HepG2 (cell line): ENCODE measurements around the gene CEP20. TPM values are rescaled to one million over a fixed set of nuclear protein-coding genes. Genes with fewer than 3 reads are reported as not detected.

ENCODE experiments used
- ATAC-seq: fragments of 200-7000 bp; cut with Tn5 transposase; 3 replicates; pipeline ENCODE4 v1.9.1; 2020; ENCODE audit warnings: mild to moderate bottlenecking, moderate library complexity
- BruUV-seq: library from RNA; stranded (reverse); fragments of 400-500 nt; replicated peaks from 2 replicates; lab custom pipeline; 2021; lab: Mats Ljungman, UMichigan
- CTCF ChIA-PET: fragments of 300-600 bp; formaldehyde crosslinking; extraction: SDS; loops from one replicate; lab custom pipeline; 2021; ENCODE audit warnings: low total read pairs, inconsistent platforms, low intra/inter-chr PET ratio; lab: Yijun Ruan, JAX
- POLR2A ChIA-PET: fragments of 350-600 bp; sonication (Branson Sonifier 250); formaldehyde crosslinking; loops from one replicate; lab custom pipeline; 2020; ENCODE audit warnings: antibody characterized with exemption, inconsistent platforms; lab: Yijun Ruan, JAX
- DNase-seq: peaks from one replicate; pipeline ENCODE4 v3.0.0-alpha.2; 2015; ENCODE audit warnings: low spot score
- FAIRE-seq: peaks from 3 replicates; lab custom pipeline; 2011; peaks lifted over from hg19 to GRCh38; lab: Jason Lieb, UNC
- H2AFZ ChIP-seq: one replicate; pipeline ENCODE4 v1.6.1; 2011; ENCODE audit warnings: low read length, inconsistent platforms
- H3K27ac ChIP-seq: fragments of 300-600 bp; 3 replicates; pipeline ENCODE4 v1.8.0; 2011; ENCODE audit warnings: mixed run types, mild to moderate bottlenecking, mixed read lengths, low read length, inconsistent platforms; ENCODE audit not compliant: insufficient read depth; ENCODE audit errors: extremely low read length
- H3K27me3 ChIP-seq, 2 experiments: fragments of 200-600 bp in 1 of 2; 2 replicates in 1 of 2; 3 replicates in 1 of 2; pipeline versions ENCODE4 v1.6.0 to v1.8.0; 2011; ENCODE audit warnings: low read length in 2 of 2, mild to moderate bottlenecking in 2 of 2, moderate library complexity in 2 of 2, inconsistent platforms in 1 of 2; ENCODE audit not compliant: insufficient read depth in 2 of 2, control insufficient read depth in 1 of 2
- H3K36me3 ChIP-seq, 2 experiments: fragments of 200-600 bp in 1 of 2; replicated peaks in 1 of 2; 2 replicates in 1 of 2; 3 replicates in 1 of 2; pipeline versions ENCODE4 v1.5.1 to v1.8.0; 2011; ENCODE audit warnings: low read length in 2 of 2, inconsistent platforms in 1 of 2; ENCODE audit not compliant: insufficient read depth in 2 of 2, control insufficient read depth in 1 of 2
- H3K4me1 ChIP-seq: 2 replicates; pipeline ENCODE4 v1.5.1; 2012; ENCODE audit warnings: low read length, inconsistent platforms; ENCODE audit not compliant: insufficient read depth
- H3K4me2 ChIP-seq: 2 replicates; pipeline ENCODE4 v1.6.0; 2011; ENCODE audit warnings: low read depth, low read length, inconsistent platforms
- H3K4me3 ChIP-seq, 3 experiments: fragments of 200-600 bp in 1 of 3; sonication (generic), shearing (Covaris generic) in 1 of 3; replicated peaks in 1 of 3; 2 replicates each; pipeline ENCODE4 v1.5.1; 2011 to 2016; ENCODE audit warnings: low read length in 3 of 3, inconsistent platforms in 2 of 3, low read depth in 2 of 3, mild to moderate bottlenecking in 2 of 3, control low read depth in 1 of 3, mixed read lengths in 1 of 3; ENCODE audit not compliant: insufficient read depth in 1 of 3
- H3K79me2 ChIP-seq: one replicate; pipeline ENCODE4 v1.6.1; 2011; ENCODE audit warnings: low read length, inconsistent platforms; ENCODE audit not compliant: insufficient read depth
- H3K9ac ChIP-seq: 2 replicates; pipeline ENCODE4 v1.6.0; 2011; ENCODE audit warnings: mild to moderate bottlenecking, low read depth, low read length, inconsistent platforms; ENCODE audit not compliant: insufficient read depth
- H3K9me3 ChIP-seq: 2 replicates; pipeline ENCODE4 v1.5.1; 2012; ENCODE audit warnings: mild to moderate bottlenecking, low read length
- H4K20me1 ChIP-seq: 2 replicates; pipeline ENCODE4 v1.6.0; 2011; ENCODE audit warnings: inconsistent platforms, mild to moderate bottlenecking, low read length, moderate library complexity; ENCODE audit not compliant: insufficient read depth
- BORCS8-MEF2B ChIP-seq: sonication (generic); formaldehyde crosslinking; IDR thresholded peaks from 2 replicates; pipeline ENCODE4 v1.8.0; 2022; ENCODE audit warnings: mild to moderate bottlenecking, missing genetic modification reagents
- ISX ChIP-seq: sonication (generic); formaldehyde crosslinking; conservative IDR thresholded peaks from 2 replicates; pipeline ENCODE4 v1.5.0; 2020; ENCODE audit warnings: missing genetic modification reagents
- MAFG ChIP-seq: sonication (generic); formaldehyde crosslinking; IDR thresholded peaks from 2 replicates; pipeline ENCODE4 v1.5.1; 2020; ENCODE audit warnings: mild to moderate bottlenecking, missing genetic modification reagents
- NFAT5 ChIP-seq: sonication (generic); formaldehyde crosslinking; IDR thresholded peaks from 2 replicates; pipeline ENCODE4 v1.4.0; 2020; ENCODE audit warnings: missing genetic modification reagents
- SRSF9 ChIP-seq: fragments of 200-400 bp; formaldehyde crosslinking; IDR thresholded peaks from 2 replicates; pipeline ENCODE4 v1.6.1; 2018; ENCODE audit warnings: borderline replicate concordance, mild to moderate bottlenecking, low read depth, low read length; ENCODE audit not compliant: insufficient read depth, poor library complexity, severe bottlenecking
- TEAD2 ChIP-seq: sonication (generic); formaldehyde crosslinking; IDR thresholded peaks from 2 replicates; pipeline ENCODE4 v1.9.0; 2021; ENCODE audit warnings: missing genetic modification reagents
- XBP1 ChIP-seq: sonication (generic); formaldehyde crosslinking; IDR thresholded peaks from 2 replicates; pipeline ENCODE4 v1.5.0; 2020; ENCODE audit warnings: missing genetic modification reagents
- ZBTB26 ChIP-seq: IDR thresholded peaks from 2 replicates; pipeline ENCODE4 v1.6.1; 2016; ENCODE audit warnings: missing compliant biosample characterization, missing genetic modification reagents, borderline replicate concordance
- ZNF3 ChIP-seq: IDR thresholded peaks from 2 replicates; pipeline ENCODE4 v1.7.0; 2017; ENCODE audit warnings: inconsistent platforms
- ZNF75D ChIP-seq: sonication (generic); formaldehyde crosslinking; IDR thresholded peaks from 2 replicates; pipeline ENCODE4 v1.8.1; 2023; ENCODE audit warnings: missing genetic modification reagents, mild to moderate bottlenecking, borderline replicate concordance
- WGBS: methylation state at CpG from one replicate; pipeline ENCODE4 v1.1.6; 2017; ENCODE audit warnings: low lambda C conversion rate; 5-methylcytosine and 5-hydroxymethylcytosine counted together
- in situ Hi-C: cut with HindIII; loops from 2 replicates; pipeline ENCODE4 v1.10.0; 2017; ENCODE audit warnings: low pct_unique_long_range_greater_than_20kb; ENCODE audit not compliant: extremely low pct_ligation_motif_present
- intact Hi-C: fragments of 100-400 bp; cut with micrococcal nuclease; formaldehyde crosslinking; loops from one replicate; pipeline ENCODE4 v1.10.0; 2022; ENCODE audit not compliant: unreplicated experiment
- polyA plus RNA-seq, 8 experiments: library from polyadenylated mRNA; depleted of rRNA in 3 of 8; stranded (reverse) in 7 of 8; unstranded in 1 of 8; fragments of >200 nt; fragmentation: Illumina TruSeq in 4 of 8; extraction: Trizol in 4 of 8; gene quantifications; 2 replicates each; pipeline versions ENCODE4 v1.2.1 to v1.2.3, GENCODE V29; 2011 to 2016; ENCODE audit warnings: low read depth in 4 of 8, missing spikeins in 1 of 8, mixed read lengths in 1 of 8; ENCODE audit not compliant: insufficient read depth in 1 of 8
- total RNA-seq, 5 experiments: library from RNA; depleted of rRNA; stranded (reverse); fragments of >200 nt; fragmentation: Illumina TruSeq; extraction: Trizol; gene quantifications; 2 replicates each; pipeline ENCODE4 v1.2.3, GENCODE V29; 2016; ENCODE audit warnings: low read depth in 1 of 5
- TF ChIP-seq, protein P1 (sequence below): sonication (generic); formaldehyde crosslinking; IDR thresholded peaks from 2 replicates; pipeline ENCODE4 v1.8.1; 2023; ENCODE audit warnings: missing genetic modification reagents, mild to moderate bottlenecking, borderline replicate concordance
- TF ChIP-seq, protein P2 (sequence below), 2 experiments: sonication (generic) in 1 of 2; formaldehyde crosslinking in 1 of 2; IDR thresholded peaks; 2 replicates each; pipeline versions ENCODE4 v1.4.0 to v1.6.1; 2016 to 2020; ENCODE audit warnings: borderline replicate concordance in 1 of 2, low read depth in 1 of 2, mild to moderate bottlenecking in 1 of 2, missing genetic modification reagents in 1 of 2

The CEP20 gene
- total and polyA plus RNA-seq, 2 of the 13 experiments (the other 11 are each of a cell fraction or from before 2014, with no cell fraction given) = 53.0 to 54.1 TPM

DNA sequence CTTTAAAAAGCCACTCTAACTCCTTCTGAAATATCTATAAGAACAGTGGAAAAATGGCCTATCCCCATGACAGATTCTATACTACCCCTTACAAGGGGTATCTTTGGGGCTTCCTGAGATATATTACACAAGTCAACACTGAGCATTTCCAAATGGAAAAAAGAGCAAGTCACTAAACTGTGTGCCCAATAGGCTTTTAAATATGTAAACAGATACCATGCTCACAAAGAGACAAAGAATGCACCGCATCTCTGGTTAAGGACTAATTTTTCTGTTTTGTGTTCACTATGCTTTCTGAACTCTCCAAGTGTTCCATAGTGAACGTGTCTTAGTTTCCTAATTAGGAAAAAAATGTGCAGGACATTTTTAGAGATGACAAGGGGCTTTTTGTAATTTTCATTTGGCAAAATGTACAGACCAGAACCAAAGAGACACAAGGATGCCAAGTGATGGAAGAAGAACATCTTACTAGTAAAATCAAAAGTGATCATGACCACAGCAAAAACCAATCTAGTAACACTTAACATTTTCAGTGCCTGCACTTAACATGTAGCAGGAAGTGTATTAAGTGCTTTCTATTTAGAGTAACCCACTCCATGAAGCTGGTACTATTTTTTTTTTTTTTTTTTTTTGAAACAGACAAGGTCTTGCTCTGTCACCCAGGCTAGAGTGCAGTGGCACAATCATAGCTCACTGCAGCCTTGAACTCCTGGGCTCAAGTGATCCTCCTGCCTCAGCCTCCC is 53.1 kb downstream of the CEP20 start:
- FAIRE-seq (no peak), DNase-seq (no peak), ATAC-seq (no peak)
- no peak overlapping the region for H3K4me3 ChIP-seq
- intact Hi-C loops (no loop called here), in situ Hi-C loops (no loop called here)
- no peaks in the 10 kb centered on the region for H3K36me3 ChIP-seq
- no peak overlapping the region for H2AFZ ChIP-seq
- ChIA-PET POLR2A (no interaction called here), CTCF (no interaction called here)
- H3K9ac ChIP-seq = no peak overlapping the region
- BruUV-seq = no TSS peak
- H3K79me2 ChIP-seq = no peaks in the 10 kb centered on the region
- peaks cover 5 to 25% of the 10 kb centered on the region in 2 experiments; a peak in 3 of 5 replicates for H3K27me3 ChIP-seq
- no peaks in the 10 kb centered on the region for H3K4me1 ChIP-seq
- no peak overlapping the region for H3K4me2 ChIP-seq
- no peaks in the 10 kb centered on the region for H3K9me3 ChIP-seq
- no peak overlapping the region for H3K27ac ChIP-seq
- no peaks in the 10 kb centered on the region for H4K20me1 ChIP-seq
- 30% methylated on average over 2 of the region's 2 CpGs for WGBS
- TF ChIP-seq, protein P1, sequence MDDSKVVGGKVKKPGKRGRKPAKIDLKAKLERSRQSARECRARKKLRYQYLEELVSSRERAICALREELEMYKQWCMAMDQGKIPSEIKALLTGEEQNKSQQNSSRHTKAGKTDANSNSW = no peak
- TF ChIP-seq BORCS8-MEF2B (CRISPR knock-in tag) (no peak), ZNF75D (CRISPR knock-in tag) (no peak), ZBTB26 (CRISPR knock-in tag) (no peak), SRSF9 (no peak), XBP1 (CRISPR knock-in tag) (no peak), TEAD2 (no peak), ZNF3 (CRISPR knock-in tag) (no peak), NFAT5 (CRISPR knock-in tag) (no peak), ISX (CRISPR knock-in tag) (no peak), MAFG (CRISPR knock-in tag) (no peak)
- TF ChIP-seq, protein P2, sequence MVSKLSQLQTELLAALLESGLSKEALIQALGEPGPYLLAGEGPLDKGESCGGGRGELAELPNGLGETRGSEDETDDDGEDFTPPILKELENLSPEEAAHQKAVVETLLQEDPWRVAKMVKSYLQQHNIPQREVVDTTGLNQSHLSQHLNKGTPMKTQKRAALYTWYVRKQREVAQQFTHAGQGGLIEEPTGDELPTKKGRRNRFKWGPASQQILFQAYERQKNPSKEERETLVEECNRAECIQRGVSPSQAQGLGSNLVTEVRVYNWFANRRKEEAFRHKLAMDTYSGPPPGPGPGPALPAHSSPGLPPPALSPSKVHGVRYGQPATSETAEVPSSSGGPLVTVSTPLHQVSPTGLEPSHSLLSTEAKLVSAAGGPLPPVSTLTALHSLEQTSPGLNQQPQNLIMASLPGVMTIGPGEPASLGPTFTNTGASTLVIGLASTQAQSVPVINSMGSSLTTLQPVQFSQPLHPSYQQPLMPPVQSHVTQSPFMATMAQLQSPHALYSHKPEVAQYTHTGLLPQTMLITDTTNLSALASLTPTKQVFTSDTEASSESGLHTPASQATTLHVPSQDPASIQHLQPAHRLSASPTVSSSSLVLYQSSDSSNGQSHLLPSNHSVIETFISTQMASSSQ (IDR thresholded peaks at IDR 0.05; ENCODE audit: low read depth) = no peak
- TF ChIP-seq, protein P2 (CRISPR knock-in tag; IDR thresholded peaks at IDR 0.05; ENCODE audit: borderline replicate concordance) = no peak
